Fibroblast of pulmonary artery (primary cell): ENCODE data around the gene TSC2.

Experiments
- DNase-seq: peaks from one replicate; pipeline ENCODE4 v3.0.0-alpha.2; 2010; ENCODE audit warnings: low read depth
- H3K4me3 ChIP-seq: replicated peaks from 2 replicates; pipeline ENCODE4 v1.5.1; 2011; ENCODE audit warnings: low read depth, mild to moderate bottlenecking, control low read depth, low read length, moderate library complexity
- TF ChIP-seq, protein P1 (sequence below): IDR thresholded peaks from 2 replicates; pipeline ENCODE4 v1.5.1; 2011; ENCODE audit warnings: mild to moderate bottlenecking, control low read depth, low read length, inconsistent platforms; ENCODE audit errors: missing control alignments

TSC2 gene

DNA sequence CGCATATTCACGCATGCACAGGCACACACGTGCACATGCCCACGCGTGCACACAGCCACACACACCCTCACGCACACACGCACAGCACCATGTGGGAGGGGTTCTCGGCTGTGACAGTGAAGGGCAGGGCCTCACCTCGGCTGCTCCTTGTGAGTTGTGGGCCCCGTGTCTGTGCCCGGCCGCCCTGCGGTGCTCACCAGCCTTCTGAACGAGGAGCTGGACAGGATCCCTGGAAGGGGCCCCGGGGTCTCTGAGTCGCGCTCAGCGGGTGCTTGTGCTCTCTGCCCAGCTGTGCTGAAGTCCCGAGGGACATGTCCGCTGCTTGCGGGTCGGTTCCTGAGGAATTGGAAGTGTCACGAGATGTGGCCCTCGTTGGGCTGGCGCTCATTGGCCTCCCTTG lies 16.1 kb downstream of the TSC2 start:
- no peak for DNase-seq
- no peak overlapping the region for H3K4me3 ChIP-seq
- TF ChIP-seq, protein P1, sequence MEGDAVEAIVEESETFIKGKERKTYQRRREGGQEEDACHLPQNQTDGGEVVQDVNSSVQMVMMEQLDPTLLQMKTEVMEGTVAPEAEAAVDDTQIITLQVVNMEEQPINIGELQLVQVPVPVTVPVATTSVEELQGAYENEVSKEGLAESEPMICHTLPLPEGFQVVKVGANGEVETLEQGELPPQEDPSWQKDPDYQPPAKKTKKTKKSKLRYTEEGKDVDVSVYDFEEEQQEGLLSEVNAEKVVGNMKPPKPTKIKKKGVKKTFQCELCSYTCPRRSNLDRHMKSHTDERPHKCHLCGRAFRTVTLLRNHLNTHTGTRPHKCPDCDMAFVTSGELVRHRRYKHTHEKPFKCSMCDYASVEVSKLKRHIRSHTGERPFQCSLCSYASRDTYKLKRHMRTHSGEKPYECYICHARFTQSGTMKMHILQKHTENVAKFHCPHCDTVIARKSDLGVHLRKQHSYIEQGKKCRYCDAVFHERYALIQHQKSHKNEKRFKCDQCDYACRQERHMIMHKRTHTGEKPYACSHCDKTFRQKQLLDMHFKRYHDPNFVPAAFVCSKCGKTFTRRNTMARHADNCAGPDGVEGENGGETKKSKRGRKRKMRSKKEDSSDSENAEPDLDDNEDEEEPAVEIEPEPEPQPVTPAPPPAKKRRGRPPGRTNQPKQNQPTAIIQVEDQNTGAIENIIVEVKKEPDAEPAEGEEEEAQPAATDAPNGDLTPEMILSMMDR = no peak

DNA sequence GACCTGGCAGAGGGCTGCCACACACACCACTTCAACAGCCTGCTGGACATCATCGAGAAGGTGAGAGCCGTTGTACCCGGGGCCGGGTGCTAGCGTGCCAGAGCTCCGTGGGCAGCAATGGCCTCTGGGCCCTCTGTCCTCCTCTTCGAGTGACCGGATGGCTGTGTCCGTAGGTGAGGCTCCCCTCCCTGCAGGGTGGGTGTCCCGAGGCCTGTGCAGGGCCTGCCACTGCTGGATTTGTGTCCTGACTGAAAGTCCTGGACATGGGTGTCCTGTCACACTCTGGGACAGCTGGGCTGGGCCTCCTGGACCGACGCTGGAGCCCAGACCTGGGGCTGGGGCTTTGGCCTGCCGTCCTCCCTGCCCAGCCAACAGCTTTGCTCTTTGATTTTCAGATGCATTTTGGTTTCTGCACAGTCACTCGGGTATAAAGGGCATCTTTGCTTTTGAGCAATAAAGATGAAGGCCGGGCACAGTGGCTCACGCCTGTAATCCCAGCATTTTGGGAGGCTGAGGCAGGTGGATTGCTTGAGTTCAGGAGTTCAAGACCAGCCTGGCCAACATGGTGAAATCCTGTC lies 16.7 kb downstream of the TSC2 start:
- TF ChIP-seq, protein P1 = no peak
- H3K4me3 ChIP-seq = no peak overlapping the region
- DNase-seq = no peak

DNA sequence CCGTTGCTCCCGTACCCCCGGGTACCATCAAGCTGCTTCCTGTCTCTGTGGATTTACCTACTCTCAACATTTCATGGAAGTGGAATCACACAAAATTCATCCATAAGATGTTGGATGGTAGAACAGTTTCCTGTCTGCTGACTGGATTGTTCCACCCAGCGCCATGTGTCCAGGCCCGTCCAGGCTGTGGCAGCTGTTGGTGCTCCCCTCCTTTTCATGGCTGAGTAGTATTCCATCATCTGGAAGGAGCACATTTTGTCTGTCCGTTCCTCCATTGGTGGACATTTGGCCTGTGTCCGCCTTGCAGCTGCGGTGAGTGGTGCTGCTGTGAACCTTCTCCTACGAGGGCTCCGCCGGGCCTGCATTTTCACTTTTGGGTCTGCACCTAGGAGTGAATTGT lies 18.4 kb downstream of the TSC2 start:
- TF ChIP-seq, protein P1 = no peak
- no peak overlapping the region for H3K4me3 ChIP-seq
- no peak for DNase-seq

DNA sequence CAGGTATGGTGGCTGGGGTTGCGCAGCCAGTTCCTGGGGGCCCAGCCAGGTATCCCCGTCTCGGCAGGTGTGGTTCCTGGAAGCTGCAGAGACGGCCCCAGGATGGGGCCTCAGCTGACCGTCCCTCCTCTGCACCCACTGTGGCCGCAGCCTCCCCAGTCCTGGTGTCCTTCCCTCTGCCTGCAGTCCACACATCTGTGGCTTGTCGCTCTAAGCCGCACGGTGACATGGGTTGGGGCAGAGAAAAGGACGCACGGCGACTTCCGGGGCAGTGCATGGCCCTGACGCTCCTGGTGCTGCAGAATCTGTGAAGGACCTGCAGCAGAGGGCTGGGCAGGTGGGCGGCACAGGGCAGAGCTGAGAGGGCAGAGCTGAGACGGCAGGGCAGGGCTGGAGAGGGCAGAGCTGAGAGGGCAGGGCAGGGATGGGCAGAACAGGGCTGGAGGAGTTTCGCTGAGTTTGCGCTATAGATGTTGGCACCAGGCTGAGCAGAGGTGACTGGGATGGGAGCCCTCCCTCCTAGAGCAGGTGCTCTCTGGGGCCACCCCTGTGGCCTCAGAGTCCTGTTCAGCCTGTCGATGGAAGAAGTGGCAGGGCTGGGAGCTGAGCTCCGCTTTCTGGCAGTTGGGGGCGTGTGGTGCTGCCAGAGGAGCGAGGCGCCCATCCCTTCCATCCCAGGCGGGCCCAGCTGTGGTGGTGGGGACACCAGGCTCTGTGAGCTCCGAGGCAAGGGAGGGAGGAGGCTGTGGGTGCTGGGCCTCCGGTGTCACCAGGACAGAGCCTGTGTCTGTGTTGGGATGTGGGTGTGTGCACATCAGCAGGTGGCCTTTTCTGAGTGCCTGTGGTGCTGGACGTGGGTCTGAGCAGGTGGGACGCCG lies 23.0 kb downstream of the TSC2 start:
- no peak overlapping the region for H3K4me3 ChIP-seq
- TF ChIP-seq, protein P1 = no peak
- no peak for DNase-seq

DNA sequence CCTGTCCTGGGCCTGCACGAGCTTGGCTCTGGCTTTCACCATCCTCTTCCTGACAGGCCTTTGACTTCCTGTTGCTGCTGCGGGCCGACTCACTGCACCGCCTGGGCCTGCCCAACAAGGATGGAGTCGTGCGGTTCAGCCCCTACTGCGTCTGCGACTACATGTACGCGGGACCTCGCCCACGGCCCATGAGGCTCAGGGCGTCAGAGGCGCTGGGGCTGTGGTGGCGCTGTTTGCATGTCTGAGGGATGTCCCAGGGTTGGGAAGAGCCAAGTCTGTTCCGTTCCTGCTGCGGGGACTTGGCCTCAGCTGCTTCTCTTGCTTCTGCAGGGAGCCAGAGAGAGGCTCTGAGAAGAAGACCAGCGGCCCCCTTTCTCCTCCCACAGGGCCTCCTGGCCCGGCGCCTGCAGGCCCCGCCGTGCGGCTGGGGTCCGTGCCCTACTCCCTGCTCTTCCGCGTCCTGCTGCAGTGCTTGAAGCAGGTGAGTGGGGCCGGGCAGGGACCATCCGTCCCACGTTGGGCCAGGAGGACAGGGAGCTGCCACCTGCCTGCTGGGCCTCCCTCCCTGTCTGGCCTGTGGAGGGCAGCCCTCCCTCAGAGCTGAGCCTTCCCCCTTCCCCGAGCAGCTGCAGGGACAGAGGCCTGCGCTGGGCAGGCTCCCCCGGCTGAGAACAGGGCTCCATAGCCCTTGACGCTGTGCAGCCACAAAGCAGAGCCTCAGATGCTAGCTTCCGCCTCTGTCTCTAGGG lies 23.8 kb downstream of the TSC2 start:
- H3K4me3 ChIP-seq = no peak overlapping the region
- TF ChIP-seq, protein P1 = no peak
- no peak for DNase-seq

DNA sequence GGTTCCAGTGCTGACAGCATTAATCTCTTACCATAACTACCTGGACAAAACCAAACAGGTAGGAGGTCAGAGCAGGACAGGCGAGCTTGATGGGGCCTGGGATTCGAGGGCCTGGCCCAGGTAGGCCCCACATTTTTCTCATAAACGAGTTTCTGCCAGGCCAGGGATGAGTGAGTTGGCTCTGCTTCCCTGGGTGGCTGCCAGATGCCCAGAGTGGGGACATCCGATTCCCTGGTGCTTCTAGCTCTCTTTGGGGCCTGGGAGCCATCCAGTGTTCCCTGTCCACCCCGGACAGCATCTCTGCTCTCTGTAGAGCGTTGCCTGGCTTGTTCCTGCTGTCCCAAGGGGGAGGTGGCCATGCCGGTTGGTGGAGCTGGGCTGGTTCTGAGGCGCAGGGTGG lies 25.1 kb downstream of the TSC2 start:
- no peak overlapping the region for H3K4me3 ChIP-seq
- no peak for DNase-seq
- TF ChIP-seq, protein P1 = no peak
